Measurements from ENCODE around the gene RAB7B.

Gene RAB7B

DNA sequence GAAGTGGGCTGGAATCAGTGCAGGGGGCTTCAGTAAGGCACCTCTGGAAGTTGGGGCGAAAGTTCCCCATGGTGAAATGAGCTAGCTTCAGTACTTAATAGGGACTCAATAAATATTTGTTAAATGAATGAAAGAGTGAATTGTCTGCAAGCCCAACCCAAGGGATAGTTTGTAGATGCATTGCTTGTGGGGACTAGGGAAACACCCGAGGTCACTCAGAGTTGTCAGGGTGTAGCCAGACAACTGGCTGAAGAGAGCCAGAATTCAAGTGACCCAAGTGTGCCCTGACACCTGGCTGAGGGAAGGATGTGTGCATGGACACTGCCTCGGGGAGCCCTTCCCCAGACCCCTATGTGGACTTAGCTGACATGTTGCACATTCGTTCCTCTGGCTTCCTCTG, 58.7 kb downstream of the RAB7B start:
- no peak for DNase-seq (ENCODE audit: low read depth)
- TF ChIP-seq, protein P1, sequence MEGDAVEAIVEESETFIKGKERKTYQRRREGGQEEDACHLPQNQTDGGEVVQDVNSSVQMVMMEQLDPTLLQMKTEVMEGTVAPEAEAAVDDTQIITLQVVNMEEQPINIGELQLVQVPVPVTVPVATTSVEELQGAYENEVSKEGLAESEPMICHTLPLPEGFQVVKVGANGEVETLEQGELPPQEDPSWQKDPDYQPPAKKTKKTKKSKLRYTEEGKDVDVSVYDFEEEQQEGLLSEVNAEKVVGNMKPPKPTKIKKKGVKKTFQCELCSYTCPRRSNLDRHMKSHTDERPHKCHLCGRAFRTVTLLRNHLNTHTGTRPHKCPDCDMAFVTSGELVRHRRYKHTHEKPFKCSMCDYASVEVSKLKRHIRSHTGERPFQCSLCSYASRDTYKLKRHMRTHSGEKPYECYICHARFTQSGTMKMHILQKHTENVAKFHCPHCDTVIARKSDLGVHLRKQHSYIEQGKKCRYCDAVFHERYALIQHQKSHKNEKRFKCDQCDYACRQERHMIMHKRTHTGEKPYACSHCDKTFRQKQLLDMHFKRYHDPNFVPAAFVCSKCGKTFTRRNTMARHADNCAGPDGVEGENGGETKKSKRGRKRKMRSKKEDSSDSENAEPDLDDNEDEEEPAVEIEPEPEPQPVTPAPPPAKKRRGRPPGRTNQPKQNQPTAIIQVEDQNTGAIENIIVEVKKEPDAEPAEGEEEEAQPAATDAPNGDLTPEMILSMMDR (conservative IDR thresholded peaks at IDR 0.05; ENCODE audit: low read depth, low read length) = no peak
- no peak overlapping the region for H3K4me3 ChIP-seq (ENCODE audit: low read depth, low read length)

DNA sequence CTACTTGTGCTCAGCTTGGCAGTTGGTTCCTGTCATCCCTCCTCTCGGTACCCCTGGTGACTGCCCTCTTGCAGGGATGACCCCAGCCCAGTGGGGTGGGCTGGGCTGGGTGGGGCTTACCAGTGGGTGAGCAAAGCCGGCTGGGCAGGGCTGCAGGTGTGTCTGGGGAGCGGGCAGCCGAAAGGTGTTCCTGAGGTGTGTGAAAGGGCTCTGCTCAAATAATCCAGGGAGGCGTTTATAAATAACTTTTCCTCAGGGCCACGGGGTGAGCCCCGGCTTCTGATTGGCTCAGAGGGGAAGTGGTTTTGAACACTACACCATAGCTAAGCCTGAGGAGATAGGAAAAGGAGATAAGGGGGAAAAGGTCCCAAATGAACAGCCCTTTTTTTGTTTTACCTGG, 60.0 kb downstream of the RAB7B start, which contains the start of gene SLC26A9:
Gene SLC26A9, minus strand, starts transcription at position 212 of the 400 bp plus-strand sequence. CDS start 7,636 bp downstream, outside the sequence.
- no peak within 1 kb of the TSS for H3K4me3 ChIP-seq (ENCODE audit: low read depth, low read length)
- DNase-seq (ENCODE audit: low read depth) = no peak
- TF ChIP-seq, protein P1 (conservative IDR thresholded peaks at IDR 0.05; ENCODE audit: low read depth, low read length) = no peak

DNA sequence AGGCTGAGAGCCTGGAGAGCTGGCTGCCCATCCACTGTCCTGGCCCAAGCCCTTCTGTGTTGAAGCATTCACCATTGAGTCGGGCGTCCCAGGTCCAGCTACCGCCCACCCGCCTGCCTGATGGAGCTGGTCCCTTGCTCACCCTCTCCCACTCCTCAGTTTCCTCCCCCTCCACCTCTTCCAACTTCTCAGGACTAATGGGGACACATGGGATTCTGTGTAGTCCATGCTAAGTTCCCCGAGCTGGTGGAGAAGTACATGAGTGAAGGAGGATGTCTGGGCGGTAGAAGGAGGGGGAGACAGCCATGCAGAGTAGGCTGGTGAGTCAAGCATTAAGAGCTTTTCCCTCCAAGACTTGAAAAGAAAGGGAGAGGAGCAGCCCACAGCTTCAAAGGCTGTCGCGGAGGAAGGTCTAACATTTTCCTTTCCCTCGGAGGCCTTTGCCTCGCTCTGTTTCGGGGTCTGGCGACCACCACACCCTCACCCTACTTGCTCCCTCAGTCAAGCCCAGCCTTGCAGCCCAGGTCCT, 60.5 kb downstream of the RAB7B start:
- no peak for DNase-seq (ENCODE audit: low read depth)
- TF ChIP-seq, protein P1 (conservative IDR thresholded peaks at IDR 0.05; ENCODE audit: low read depth, low read length) = no peak
- H3K4me3 ChIP-seq (ENCODE audit: low read depth, low read length) = no peak overlapping the region

DNA sequence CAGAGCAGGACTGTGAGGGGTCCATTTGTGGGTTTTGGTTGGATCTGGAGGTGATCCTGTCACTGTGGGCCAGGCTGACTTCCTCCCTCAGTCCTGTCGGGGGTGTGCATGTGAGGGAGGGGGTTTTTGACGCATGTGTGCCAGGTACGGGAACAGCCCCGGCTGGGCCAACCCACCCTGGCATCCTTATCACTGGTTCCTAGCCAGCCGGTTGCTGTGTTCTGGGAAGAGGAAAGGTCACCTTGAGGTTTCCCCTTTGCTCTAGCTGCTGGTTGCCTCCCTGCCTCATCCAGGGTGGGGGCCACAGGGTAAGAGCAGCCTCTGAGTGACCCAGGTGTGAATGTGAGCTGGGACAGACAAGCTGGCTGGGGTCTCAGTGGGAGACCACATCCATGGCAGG, 62.5 kb downstream of the RAB7B start:
- no peak overlapping the region for H3K4me3 ChIP-seq (ENCODE audit: low read depth, low read length)
- TF ChIP-seq, protein P1 (conservative IDR thresholded peaks at IDR 0.05; ENCODE audit: low read depth, low read length) = no peak
- DNase-seq (ENCODE audit: low read depth) = no peak

DNA sequence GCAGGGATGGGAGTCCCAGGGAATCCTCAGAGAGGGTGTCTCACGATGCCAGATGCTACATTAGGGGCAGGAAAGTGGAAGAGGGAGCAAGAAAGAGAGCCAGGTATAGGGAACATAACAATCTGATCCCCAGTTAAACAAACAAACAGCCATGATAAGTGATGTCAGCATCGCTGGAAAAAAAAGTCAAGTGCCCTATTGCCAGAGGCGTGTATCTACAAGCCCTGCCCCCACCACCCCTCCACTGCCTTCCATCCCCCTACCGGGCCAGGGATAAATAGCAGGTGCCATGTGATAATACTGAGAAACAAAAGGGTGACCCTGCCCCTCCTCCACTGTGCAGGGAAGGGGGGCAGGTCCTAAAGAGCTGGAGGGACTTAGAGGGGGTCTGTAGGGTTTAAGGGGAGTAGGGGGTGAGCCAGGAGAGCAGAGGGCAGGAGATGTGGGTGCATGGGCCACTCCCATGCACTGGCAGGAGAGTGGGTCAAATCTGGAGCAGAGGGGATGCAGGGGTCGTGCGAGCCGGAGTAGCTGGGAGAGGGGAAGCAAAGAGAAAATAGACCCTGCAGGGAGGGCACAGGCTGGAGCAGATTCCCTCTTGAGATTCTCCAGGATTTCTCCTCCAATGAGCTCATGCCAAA, 63.4 kb downstream of the RAB7B start:
- H3K4me3 ChIP-seq (ENCODE audit: low read depth, low read length) = no peak overlapping the region
- TF ChIP-seq, protein P1 (conservative IDR thresholded peaks at IDR 0.05; ENCODE audit: low read depth, low read length) = peak; percentile 25
- no peak for DNase-seq (ENCODE audit: low read depth)

DNA sequence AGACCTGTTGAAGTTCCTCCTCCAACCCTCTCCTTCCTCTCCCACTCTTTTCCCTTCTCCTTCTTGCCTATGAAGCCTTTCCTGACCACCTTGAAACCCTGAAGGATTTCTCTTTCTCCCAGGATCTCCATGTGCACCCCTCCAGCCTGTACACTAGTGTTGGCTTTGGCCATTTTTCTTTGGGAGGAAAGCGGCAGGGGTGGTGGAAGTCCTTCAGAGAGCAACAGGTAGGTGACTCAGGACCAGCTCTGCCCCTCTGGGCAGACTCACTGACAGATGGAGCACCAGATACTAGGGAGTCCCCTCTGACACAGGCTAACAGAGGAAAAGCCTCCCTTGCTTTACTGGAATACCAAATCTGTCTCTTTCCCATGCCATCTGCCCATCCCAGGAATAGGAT, 64.5 kb downstream of the RAB7B start:
- no peak for DNase-seq (ENCODE audit: low read depth)
- no peak overlapping the region for H3K4me3 ChIP-seq (ENCODE audit: low read depth, low read length)
- TF ChIP-seq, protein P1 (conservative IDR thresholded peaks at IDR 0.05; ENCODE audit: low read depth, low read length) = no peak
